ENCODE data around the gene MARVELD1. TPM values are rescaled to one million over a fixed set of nuclear protein-coding genes. Genes with fewer than 3 reads are reported as not detected.

The MARVELD1 gene
- total and polyA plus RNA-seq, 2 of the 13 experiments (the other 11 are each of a cell fraction or from before 2014, with no cell fraction given): not detected

GRCh38 chr10:97682042-97682441 lies 31.5 kb upstream of the MARVELD1 start (continued):
- TF ChIP-seq TRIM24 (CRISPR knock-in tag; IDR thresholded peaks at IDR 0.05): no peak
- TF ChIP-seq KDM3A (CRISPR knock-in tag; IDR thresholded peaks at IDR 0.05; ENCODE audit: low read depth): no peak
- no peak for TF ChIP-seq SRSF1 (optimal IDR thresholded peaks at IDR 0.05; ENCODE audit: low read depth, low read length)
- no peak for TF ChIP-seq STAT5B (CRISPR knock-in tag; IDR thresholded peaks at IDR 0.05)
- no peak for TF ChIP-seq ZNF446 (CRISPR knock-in tag; IDR thresholded peaks at IDR 0.05)
- no peak for TF ChIP-seq TBL1XR1 (IDR thresholded peaks at IDR 0.05; ENCODE audit: borderline replicate concordance, low read length, partially characterized antibody)
- no peak for TF ChIP-seq ZNF510 (CRISPR knock-in tag; IDR thresholded peaks at IDR 0.05; ENCODE audit: low read depth)
- no peak for TF ChIP-seq ZNF598 (CRISPR knock-in tag; IDR thresholded peaks at IDR 0.05; ENCODE audit: borderline replicate concordance)
- no peak for TF ChIP-seq ZNF703 (CRISPR knock-in tag; IDR thresholded peaks at IDR 0.05; ENCODE audit: borderline replicate concordance)
- TF ChIP-seq ZFY (CRISPR knock-in tag; IDR thresholded peaks at IDR 0.05): peak; percentile 43; the same call in 1 of the 2 replicates
- TF ChIP-seq HOXA3 (CRISPR knock-in tag; IDR thresholded peaks at IDR 0.05): peak; percentile 22; the same call in 1 of the 2 replicates
- TF ChIP-seq ATF1 (CRISPR knock-in tag; IDR thresholded peaks at IDR 0.05): no peak
- TF ChIP-seq THAP11 (CRISPR knock-in tag; IDR thresholded peaks at IDR 0.05): no peak
- no peak for TF ChIP-seq MEF2D (CRISPR knock-in tag; IDR thresholded peaks at IDR 0.05)
- peak; percentile 29; the same call in 1 of the 2 replicates for TF ChIP-seq RARA (CRISPR knock-in tag; IDR thresholded peaks at IDR 0.05)
- TF ChIP-seq TERF1 (CRISPR knock-in tag; IDR thresholded peaks at IDR 0.05): no peak
- peak; percentile 38; the same call in 1 of the 2 replicates for TF ChIP-seq PAXIP1 (CRISPR knock-in tag; conservative IDR thresholded peaks at IDR 0.05)
- TF ChIP-seq GATAD2A (CRISPR knock-in tag; IDR thresholded peaks at IDR 0.05): 0 out of 2 replicates have a peak, but pooled peaks have one; percentile 31
- no peak for TF ChIP-seq PRDM15 (CRISPR knock-in tag; IDR thresholded peaks at IDR 0.05)
- TF ChIP-seq PCBP2 (optimal IDR thresholded peaks at IDR 0.05; ENCODE audit: low read depth, low read length, poor library complexity, severe bottlenecking): no peak

Data from HepG2 (cell line).